GM19238 (cell line): ENCODE results near the gene PFKP.
A peak's percentile ranks its signal among the peaks of the same experiment; 100 is the strongest.

ENCODE experiments used
- DNase-seq: peaks from one replicate; pipeline ENCODE4 v3.0.0; 2011; ENCODE audit warnings: low spot score; ENCODE audit not compliant: insufficient read length

Gene PFKP

GRCh38 chr10:3067118-3067858, at the start of gene PFKP:
PFKP (plus strand) TSS chr10:3067548; CDS start chr10:3067596, 48 bp downstream.
- DNase-seq = peak; percentile 69

GRCh38 chr10:3018247-3018646, 49.1 kb upstream of the PFKP start:
- no peak for DNase-seq

DNA sequence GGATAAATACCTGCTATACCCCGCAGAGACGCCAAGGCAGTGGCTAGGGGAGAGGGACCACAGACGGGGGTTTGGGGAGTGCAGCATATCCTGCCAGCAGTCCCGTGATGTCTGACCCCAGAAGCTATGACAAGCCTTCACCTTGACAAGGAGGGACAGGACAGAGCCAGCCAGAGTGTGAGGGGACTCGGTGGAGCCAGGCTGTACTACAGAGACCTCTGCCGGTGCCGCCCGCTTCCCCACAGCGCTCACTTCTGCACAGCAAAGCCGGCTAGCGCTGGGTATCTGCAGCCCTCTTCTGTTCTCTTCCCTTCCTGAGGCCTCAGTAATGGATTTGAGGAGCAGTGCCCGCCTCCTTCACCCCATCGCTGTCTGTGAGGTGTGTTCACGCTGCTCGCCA, 47.0 kb upstream of the PFKP start:
- DNase-seq = no peak

GRCh38 chr10:3020881-3021280, 46.5 kb upstream of the PFKP start:
- no peak for DNase-seq

GRCh38 chr10:3022027-3022426, 45.3 kb upstream of the PFKP start:
- DNase-seq = no peak

GRCh38 chr10:3023892-3024291, 43.5 kb upstream of the PFKP start:
- DNase-seq = no peak

DNA sequence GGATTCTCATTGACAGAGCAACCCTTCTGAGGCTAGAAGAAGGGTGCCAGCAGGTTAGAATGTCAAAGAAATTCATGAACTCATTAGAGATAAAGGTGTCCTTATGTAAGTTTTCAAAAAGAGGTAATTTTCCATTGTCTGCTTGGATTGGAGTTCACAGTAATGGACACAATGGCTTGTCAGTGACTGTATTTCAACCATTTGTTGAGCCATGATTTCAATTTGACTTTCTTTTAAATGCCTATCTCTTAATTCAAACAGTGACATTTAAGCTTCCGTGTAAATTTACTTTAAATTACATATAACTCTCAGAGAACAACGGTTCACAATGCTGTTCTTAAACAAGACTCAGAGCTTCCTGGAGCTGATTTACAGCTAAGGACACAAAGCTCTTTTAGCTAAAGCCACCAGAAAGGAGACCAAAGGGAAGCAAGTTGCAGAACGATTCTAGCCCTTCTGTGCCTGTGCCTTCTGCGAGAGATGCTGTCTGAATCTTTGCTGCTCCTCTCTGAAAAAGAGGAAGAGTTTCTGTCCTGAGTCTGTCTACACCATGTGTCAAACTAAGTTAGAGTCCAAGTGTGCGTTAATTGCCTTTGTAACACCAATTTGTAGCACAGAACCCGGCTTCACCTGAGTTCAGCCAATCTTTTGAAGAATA, 42.2 kb upstream of the PFKP start:
- DNase-seq = no peak

- no peak for DNase-seq
These were observed 39.5 kb upstream of the PFKP start for GRCh38 chr10:3027866-3028265.

- no peak for DNase-seq
These were observed 38.9 kb upstream of the PFKP start for GRCh38 chr10:3028441-3028840.

DNA sequence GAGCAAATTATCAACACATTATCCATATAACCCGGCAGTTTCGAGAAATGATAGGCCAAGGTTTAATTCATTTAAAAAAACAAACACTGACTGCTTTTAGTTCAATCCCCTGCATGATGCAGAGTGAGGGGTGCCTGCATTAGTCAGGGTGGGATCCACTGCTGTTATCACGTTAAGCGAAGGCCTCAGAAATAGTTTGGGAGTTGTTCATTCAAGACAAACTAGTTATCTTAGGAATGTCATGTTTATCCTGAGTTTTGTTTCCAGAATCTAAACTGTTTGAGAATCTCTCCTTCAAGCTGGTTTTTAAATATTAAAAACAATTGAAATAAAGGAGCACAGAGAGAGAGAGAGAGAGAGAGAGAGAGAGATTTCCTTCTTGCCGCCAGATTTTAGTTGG, 36.6 kb upstream of the PFKP start:
- no peak for DNase-seq

- no peak for DNase-seq
These were observed 35.9 kb upstream of the PFKP start for GRCh38 chr10:3031490-3031889.

- DNase-seq = no peak
These were observed 33.4 kb upstream of the PFKP start for GRCh38 chr10:3033925-3034324.

DNA sequence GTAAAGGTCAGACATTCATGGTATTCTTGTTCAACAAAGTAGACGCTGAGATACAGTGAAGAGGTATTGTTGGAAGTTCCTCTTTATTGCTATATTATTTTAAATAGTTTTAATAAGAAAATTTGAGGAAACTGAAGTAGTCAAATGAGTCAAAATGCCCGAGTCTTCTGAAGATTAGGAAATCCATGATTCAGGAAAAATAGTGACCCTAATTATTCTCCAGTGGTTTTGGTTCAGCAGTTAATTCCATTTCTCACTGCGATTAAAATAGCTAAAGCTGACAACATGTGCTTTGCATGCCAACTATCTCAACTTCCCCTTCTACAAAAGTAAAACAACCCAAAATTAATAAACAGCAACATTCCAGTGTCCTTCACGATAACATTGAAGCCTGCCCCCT, 32.7 kb upstream of the PFKP start:
- no peak for DNase-seq

GRCh38 chr10:3036155-3037021, 31.0 kb upstream of the PFKP start:
- peak; percentile 46 for DNase-seq

- no peak for DNase-seq
These were observed 30.2 kb upstream of the PFKP start for GRCh38 chr10:3037182-3037581.

GRCh38 chr10:3040069-3040468, 27.3 kb upstream of the PFKP start:
- DNase-seq = no peak

DNA sequence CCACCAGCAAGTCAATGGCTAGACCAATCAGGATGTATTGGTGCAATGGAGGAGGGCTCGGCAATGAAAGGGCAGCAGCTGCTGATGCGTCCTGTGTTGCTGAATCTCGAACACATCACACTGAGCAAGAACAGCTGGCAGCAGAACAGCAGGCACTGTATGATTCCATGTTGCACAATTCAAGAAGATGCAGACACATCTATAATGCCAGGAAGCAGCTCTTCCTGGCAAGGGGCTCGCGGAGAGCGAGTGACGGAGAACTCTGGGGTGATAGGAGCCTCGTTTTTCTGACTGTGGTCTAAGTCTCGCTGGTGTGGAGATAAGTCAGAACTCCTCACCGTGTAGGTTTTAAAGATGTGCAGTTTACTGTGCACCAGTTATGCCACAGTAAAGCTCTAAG, 24.8 kb upstream of the PFKP start:
- no peak for DNase-seq

DNA sequence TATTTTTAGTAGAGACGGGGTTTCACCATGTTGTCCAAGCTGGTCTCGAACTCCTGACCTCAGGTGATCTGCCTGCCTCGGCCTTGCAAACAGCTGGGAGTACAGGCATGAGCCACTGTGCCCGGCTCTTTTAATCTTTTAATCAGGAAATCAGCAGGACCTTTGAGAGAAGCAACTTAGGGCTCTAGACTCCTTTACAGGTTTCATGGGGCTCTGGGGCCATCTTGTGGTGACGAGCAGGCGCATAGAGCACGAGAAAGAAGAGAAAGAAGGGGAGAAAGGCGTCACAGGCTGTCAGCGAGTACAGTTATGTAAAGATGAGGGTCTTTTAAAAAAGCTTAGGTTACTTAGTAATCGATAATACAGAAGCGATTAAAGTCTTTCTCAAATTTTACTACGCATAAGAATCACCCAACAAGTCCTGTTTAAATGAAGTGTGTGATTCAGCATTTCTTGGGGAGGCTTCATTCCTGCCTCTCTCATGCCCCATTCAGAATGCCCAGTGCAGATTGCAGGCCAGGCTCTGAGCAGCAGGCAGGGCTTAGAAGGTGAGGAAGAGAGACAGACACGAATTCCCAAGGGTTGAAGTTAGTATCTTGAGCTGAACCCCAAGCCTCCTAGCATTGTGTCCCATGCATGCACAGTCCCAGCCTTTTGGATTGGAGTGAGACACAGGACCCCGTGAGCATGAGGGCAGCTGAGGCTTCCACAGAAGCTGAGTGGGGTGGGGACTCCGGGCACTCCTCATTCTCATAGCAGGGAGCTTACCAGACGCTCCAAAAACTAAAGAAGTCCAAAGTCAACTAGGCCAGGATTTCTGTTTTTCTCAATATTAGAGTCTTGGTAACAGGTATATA, 23.6 kb upstream of the PFKP start:
- peak; percentile 58 for DNase-seq

DNA sequence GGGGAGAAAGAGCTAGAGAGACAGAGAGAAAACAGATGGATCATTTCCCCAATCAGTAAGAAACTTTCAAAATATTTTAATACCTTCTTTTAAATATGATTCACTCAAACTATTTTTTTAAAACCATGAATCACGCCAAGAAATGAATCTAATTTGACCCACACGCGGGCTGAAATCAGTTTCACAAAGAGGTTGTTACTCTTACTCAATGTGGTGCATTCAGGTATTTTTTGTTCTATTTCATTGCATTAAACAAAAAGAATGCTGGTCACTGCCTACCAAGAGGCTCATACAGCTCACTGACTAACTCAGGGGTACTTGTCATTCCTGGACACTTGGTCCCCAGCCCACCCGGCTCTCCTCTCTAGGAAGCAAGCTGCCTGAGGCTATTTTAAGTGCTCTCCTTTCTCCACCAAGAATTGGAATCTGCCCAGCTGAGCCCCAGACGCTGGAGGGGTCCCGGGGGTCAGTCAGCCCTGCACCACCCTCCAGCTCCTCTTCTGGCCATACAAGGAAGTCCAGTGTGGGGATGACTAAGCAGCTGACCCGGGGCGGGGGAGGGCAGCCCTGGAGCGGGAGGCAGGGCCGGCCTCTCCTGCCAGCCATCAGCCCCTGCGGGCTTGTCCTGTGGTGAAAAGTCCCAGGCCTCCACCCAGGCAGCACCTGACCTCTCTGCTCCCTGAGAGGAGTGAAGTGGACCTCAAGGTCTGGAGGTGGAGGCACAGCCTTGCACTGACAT, 21.7 kb upstream of the PFKP start:
- no peak for DNase-seq

GRCh38 chr10:3046210-3046779, 21.1 kb upstream of the PFKP start:
- no peak for DNase-seq
